Colonic mucosa (tissue), 4 donors: ENCODE measurements around the gene UPK3A. TPM values are rescaled to one million over a fixed set of nuclear protein-coding genes. Genes with fewer than 3 reads are reported as not detected.
A peak's percentile ranks its signal among the peaks of the same experiment; 100 is the strongest.

Experiments
- DNase-seq: peaks from one replicate; pipeline ENCODE4 v3.0.0-alpha.2; 2020
- H3K27ac ChIP-seq: fragments of 200-600 bp; one replicate; pipeline ENCODE4 v1.8.0; 2021
- H3K27me3 ChIP-seq: fragments of 200-600 bp; one replicate; pipeline ENCODE4 v1.8.0; 2021
- H3K36me3 ChIP-seq: fragments of 200-600 bp; one replicate; pipeline ENCODE4 v1.8.0; 2021
- H3K4me1 ChIP-seq: fragments of 200-600 bp; one replicate; pipeline ENCODE4 v1.8.0; 2021; ENCODE audit warnings: mild to moderate bottlenecking
- H3K4me3 ChIP-seq: fragments of 200-600 bp; one replicate; pipeline ENCODE4 v1.8.0; 2021
- H3K9ac ChIP-seq, 2 donors: one replicate each; pipeline ENCODE4 v1.7.0; 2013; ENCODE audit warnings: control low read depth in 2 of 2, low read depth in 2 of 2, low read length in 2 of 2
- H3K9me3 ChIP-seq: fragments of 200-600 bp; one replicate; pipeline ENCODE4 v1.8.0; 2021
- CTCF ChIP-seq: fragments of 200-600 bp; IDR thresholded peaks from one replicate; pipeline ENCODE4 v1.8.0; 2022; ENCODE audit warnings: antibody characterized with exemption, mild to moderate bottlenecking
- intact Hi-C: fragments of 100-400 bp; cut with DNase I; formaldehyde crosslinking; loops from one replicate; pipeline ENCODE4 v1.14.1; 2022
- total RNA-seq, 2 donors: library from RNA; stranded (reverse); fragmentation: NEBNext Ultra II Directional in 1 of 2; extraction: Animal tissue kit (Norgen Biotek cat#: 25700) in 1 of 2; gene quantifications; one replicate each; pipeline ENCODE4 v1.2.1, GENCODE V29; 2021
- donor health status: healthy.
- donor health status: DM: no; HTN: no; CAD: no.
- donor health status: DM: no; HTN: no; CAD: no.

UPK3A gene
- total RNA-seq, 2 donors from 2014 or later: 0.32 to 3.6 TPM

- no peak for TF ChIP-seq CTCF
- intact Hi-C loops: no loop called here
- Histone ChIP-seq H3K27ac (no peak overlapping the region), H3K36me3 (peaks cover 6% of the 10 kb centered on the region), H3K4me1 (no peaks in the 10 kb centered on the region), H3K27me3 (no peaks in the 10 kb centered on the region), H3K9ac (no peak overlapping the region), H3K4me3 (no peak overlapping the region), H3K9me3 (no peaks in the 10 kb centered on the region)
- DNase-seq: no peak
Observed at GRCh38 chr22:45335854-45336522, 51.2 kb downstream of the UPK3A start.

GRCh38 chr22:45336971-45337431, 52.3 kb downstream of the UPK3A start:
- peak; percentile 47 for DNase-seq
- no peak overlapping the region for H3K27ac ChIP-seq
- H3K4me1 ChIP-seq: no peaks in the 10 kb centered on the region
- no peak overlapping the region for H3K4me3 ChIP-seq
- TF ChIP-seq CTCF: no peak
- H3K9ac ChIP-seq: no peak overlapping the region
- no peaks in the 10 kb centered on the region for H3K9me3 ChIP-seq
- H3K27me3 ChIP-seq: no peaks in the 10 kb centered on the region
- H3K36me3 ChIP-seq: peaks cover 6% of the 10 kb centered on the region
- intact Hi-C loops: no loop called here

GRCh38 chr22:45337536-45337935, 52.8 kb downstream of the UPK3A start:
- H3K27ac ChIP-seq: no peak overlapping the region
- no peak overlapping the region for H3K9ac ChIP-seq
- no peaks in the 10 kb centered on the region for H3K27me3 ChIP-seq
- no peaks in the 10 kb centered on the region for H3K4me1 ChIP-seq
- peaks cover 6% of the 10 kb centered on the region for H3K36me3 ChIP-seq
- no peak overlapping the region for H3K4me3 ChIP-seq
- H3K9me3 ChIP-seq: no peaks in the 10 kb centered on the region
- no peak for DNase-seq
- intact Hi-C loops: no loop called here
- TF ChIP-seq CTCF: no peak

- H3K4me3 ChIP-seq: no peak overlapping the region
- H3K9ac ChIP-seq: no peak overlapping the region
- intact Hi-C loops: no loop called here
- H3K4me1 ChIP-seq: no peaks in the 10 kb centered on the region
- no peaks in the 10 kb centered on the region for H3K9me3 ChIP-seq
- H3K36me3 ChIP-seq: peaks cover 6% of the 10 kb centered on the region
- no peak overlapping the region for H3K27ac ChIP-seq
- H3K27me3 ChIP-seq: no peaks in the 10 kb centered on the region
- no peak for TF ChIP-seq CTCF
- DNase-seq: no peak
Observed at GRCh38 chr22:45338795-45339194, 54.0 kb downstream of the UPK3A start.

GRCh38 chr22:45340323-45340722, 55.6 kb downstream of the UPK3A start:
- TF ChIP-seq CTCF: no peak

More at GRCh38 chr22:45340323-45340722, 55.6 kb downstream of the UPK3A start:
- intact Hi-C loops: no loop called here
- DNase-seq: no peak
- Histone ChIP-seq H3K4me3 (no peak overlapping the region), H3K4me1 (no peaks in the 10 kb centered on the region), H3K36me3 (peaks cover 6% of the 10 kb centered on the region), H3K9me3 (no peaks in the 10 kb centered on the region), H3K27me3 (no peaks in the 10 kb centered on the region), H3K9ac (no peak overlapping the region), H3K27ac (no peak overlapping the region)
